ENCODE data around the gene IL22.

DNA sequence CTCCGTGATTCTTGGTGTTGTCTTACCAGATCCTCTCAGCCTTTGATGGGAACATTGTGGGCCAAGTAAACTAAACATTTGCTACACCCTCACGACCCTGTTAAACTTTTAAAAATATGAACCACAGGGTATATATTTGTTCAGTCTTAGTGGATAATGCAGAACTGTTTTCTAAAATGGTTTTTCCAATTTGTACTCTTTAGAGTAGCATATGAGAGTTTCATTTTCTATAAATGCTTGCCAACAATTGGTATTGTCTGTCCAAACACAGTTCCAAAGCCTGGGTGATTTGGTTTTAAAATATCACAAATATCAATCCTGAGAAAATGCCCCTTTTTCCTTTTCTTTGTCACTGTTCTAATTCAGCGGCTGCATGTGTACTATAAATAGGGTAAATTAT, 6.7 kb upstream of the IL22 start:
- TF ChIP-seq, protein P1, sequence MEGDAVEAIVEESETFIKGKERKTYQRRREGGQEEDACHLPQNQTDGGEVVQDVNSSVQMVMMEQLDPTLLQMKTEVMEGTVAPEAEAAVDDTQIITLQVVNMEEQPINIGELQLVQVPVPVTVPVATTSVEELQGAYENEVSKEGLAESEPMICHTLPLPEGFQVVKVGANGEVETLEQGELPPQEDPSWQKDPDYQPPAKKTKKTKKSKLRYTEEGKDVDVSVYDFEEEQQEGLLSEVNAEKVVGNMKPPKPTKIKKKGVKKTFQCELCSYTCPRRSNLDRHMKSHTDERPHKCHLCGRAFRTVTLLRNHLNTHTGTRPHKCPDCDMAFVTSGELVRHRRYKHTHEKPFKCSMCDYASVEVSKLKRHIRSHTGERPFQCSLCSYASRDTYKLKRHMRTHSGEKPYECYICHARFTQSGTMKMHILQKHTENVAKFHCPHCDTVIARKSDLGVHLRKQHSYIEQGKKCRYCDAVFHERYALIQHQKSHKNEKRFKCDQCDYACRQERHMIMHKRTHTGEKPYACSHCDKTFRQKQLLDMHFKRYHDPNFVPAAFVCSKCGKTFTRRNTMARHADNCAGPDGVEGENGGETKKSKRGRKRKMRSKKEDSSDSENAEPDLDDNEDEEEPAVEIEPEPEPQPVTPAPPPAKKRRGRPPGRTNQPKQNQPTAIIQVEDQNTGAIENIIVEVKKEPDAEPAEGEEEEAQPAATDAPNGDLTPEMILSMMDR (IDR thresholded peaks at IDR 0.05 in 2 of 3, conservative IDR thresholded peaks at IDR 0.05 in 1 of 3; ENCODE audit: borderline replicate concordance in 1 of 3, insufficient read depth in 1 of 3, low read depth in 2 of 3, low read length in 2 of 3): no peak
- TF ChIP-seq EZH2phosphoT487 (IDR thresholded peaks at IDR 0.05; ENCODE audit: borderline replicate concordance) (no peak), POLR2AphosphoS5 (IDR thresholded peaks at IDR 0.05; ENCODE audit: low read depth, low read length) (no peak), ELF1 (IDR thresholded peaks at IDR 0.05; ENCODE audit: borderline replicate concordance, low read depth) (no peak), SIN3A (IDR thresholded peaks at IDR 0.05; ENCODE audit: low read depth) (no peak), POLR2A (IDR thresholded peaks at IDR 0.05; ENCODE audit: borderline replicate concordance, extremely low read depth, insufficient read depth, insufficient read length) (no peak), CEBPB (IDR thresholded peaks at IDR 0.05; ENCODE audit: low read depth) (no peak), EZH2 (IDR thresholded peaks at IDR 0.05) (no peak), TCF7L2 (IDR thresholded peaks at IDR 0.05; ENCODE audit: borderline replicate concordance, extremely low read depth, insufficient read depth, insufficient read length) (no peak)
